Uterus (tissue), 2 donors: Measurements from ENCODE around the gene ADGRL3.

ENCODE experiments used
- POLR2A ChIP-seq, 2 donors: fragments of 450-650 bp; IDR thresholded peaks; one replicate each; pipeline ENCODE4 v1.6.1; 2016; ENCODE audit warnings: antibody characterized with exemption in 2 of 2, mild to moderate bottlenecking in 1 of 2, moderate library complexity in 1 of 2
- TF ChIP-seq, protein P1 (sequence below), 4 experiments: fragments of 200-600 bp in 2 of 4; fragments of 450-650 bp in 2 of 4; sonication (generic) in 2 of 4; IDR thresholded peaks; one replicate each; pipeline ENCODE4 v1.5.1; 2016 to 2019; ENCODE audit warnings: antibody characterized with exemption in 4 of 4, mild to moderate bottlenecking in 2 of 4, moderate library complexity in 1 of 4

DNA sequence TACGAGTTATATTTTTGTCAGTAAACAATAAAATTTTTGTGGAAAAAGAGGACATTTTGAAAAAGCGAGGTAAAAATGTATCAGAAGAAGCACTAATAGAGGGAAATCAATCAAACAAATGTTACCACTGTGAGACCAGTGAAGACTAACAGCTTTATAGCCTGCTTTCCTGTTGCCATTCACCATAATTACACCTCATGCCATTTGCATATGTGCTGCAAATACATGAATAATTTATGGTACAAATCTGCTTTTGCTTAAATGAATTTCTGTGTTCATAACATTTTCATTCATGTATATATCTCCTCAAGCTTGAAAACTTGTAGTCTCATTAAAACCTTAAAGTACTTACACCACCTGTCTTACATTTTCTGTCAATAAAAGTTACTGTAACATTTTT is 830.8 kb downstream of the ADGRL3 start:
- no peak for TF ChIP-seq POLR2A (IDR thresholded peaks at IDR 0.05)
- TF ChIP-seq, protein P1, sequence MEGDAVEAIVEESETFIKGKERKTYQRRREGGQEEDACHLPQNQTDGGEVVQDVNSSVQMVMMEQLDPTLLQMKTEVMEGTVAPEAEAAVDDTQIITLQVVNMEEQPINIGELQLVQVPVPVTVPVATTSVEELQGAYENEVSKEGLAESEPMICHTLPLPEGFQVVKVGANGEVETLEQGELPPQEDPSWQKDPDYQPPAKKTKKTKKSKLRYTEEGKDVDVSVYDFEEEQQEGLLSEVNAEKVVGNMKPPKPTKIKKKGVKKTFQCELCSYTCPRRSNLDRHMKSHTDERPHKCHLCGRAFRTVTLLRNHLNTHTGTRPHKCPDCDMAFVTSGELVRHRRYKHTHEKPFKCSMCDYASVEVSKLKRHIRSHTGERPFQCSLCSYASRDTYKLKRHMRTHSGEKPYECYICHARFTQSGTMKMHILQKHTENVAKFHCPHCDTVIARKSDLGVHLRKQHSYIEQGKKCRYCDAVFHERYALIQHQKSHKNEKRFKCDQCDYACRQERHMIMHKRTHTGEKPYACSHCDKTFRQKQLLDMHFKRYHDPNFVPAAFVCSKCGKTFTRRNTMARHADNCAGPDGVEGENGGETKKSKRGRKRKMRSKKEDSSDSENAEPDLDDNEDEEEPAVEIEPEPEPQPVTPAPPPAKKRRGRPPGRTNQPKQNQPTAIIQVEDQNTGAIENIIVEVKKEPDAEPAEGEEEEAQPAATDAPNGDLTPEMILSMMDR (IDR thresholded peaks at IDR 0.05) = no peak
